GM12864 (cell line): Measurements from ENCODE around the gene AOPEP.

Experiments used
- DNase-seq: peaks from one replicate; pipeline ENCODE4 v3.0.0-alpha.2; 2011; ENCODE audit warnings: low read depth
- H3K4me3 ChIP-seq: 2 replicates; pipeline ENCODE4 v1.5.1; 2011; ENCODE audit warnings: mild to moderate bottlenecking, low read depth, low read length, control low read depth
- CTCF ChIP-seq: IDR thresholded peaks from 2 replicates; pipeline ENCODE4 v1.5.1; 2011; ENCODE audit warnings: low read depth, mild to moderate bottlenecking, moderate library complexity, low read length, control low read depth, inconsistent platforms; ENCODE audit errors: missing control alignments

AOPEP gene

GRCh38 chr9:94798708-94799107, 72.2 kb downstream of the AOPEP start:
- no peak for DNase-seq
- TF ChIP-seq CTCF, result no peak

GRCh38 chr9:94799578-94800264, 73.2 kb downstream of the AOPEP start:
- no peak for DNase-seq
- TF ChIP-seq CTCF, result no peak

More at GRCh38 chr9:94798708-94799107, 72.2 kb downstream of the AOPEP start:
- H3K4me3 ChIP-seq, result no peak overlapping the region

GRCh38 chr9:94800424-94801117, 74.1 kb downstream of the AOPEP start:
- DNase-seq, result no peak
- no peak overlapping the region for H3K4me3 ChIP-seq
- no peak for TF ChIP-seq CTCF

More at GRCh38 chr9:94799578-94800264, 73.2 kb downstream of the AOPEP start:
- H3K4me3 ChIP-seq, result no peak overlapping the region

GRCh38 chr9:94801234-94801633, 74.7 kb downstream of the AOPEP start:
- no peak overlapping the region for H3K4me3 ChIP-seq
- no peak for TF ChIP-seq CTCF
- DNase-seq, result no peak

GRCh38 chr9:94801681-94802080, 75.2 kb downstream of the AOPEP start:
- DNase-seq, result no peak
- H3K4me3 ChIP-seq, result no peak overlapping the region
- no peak for TF ChIP-seq CTCF

- no peak for DNase-seq
- no peak overlapping the region for H3K4me3 ChIP-seq
- TF ChIP-seq CTCF, result no peak
Measured at GRCh38 chr9:94802251-94802650, 75.8 kb downstream of the AOPEP start.
